ENCODE data around the gene SLC10A6.

SLC10A6 gene

GRCh38 chr4:86847571-86847970, 1.6 kb downstream of the SLC10A6 start:
- no peak for DNase-seq (ENCODE audit: low spot score)

GRCh38 chr4:86846921-86847320, 2.3 kb downstream of the SLC10A6 start:
- DNase-seq (ENCODE audit: low spot score), result no peak

GRCh38 chr4:86845593-86845992, 3.6 kb downstream of the SLC10A6 start:
- DNase-seq (ENCODE audit: low spot score), result no peak

GRCh38 chr4:86841309-86841708, 7.9 kb downstream of the SLC10A6 start:
- DNase-seq (ENCODE audit: low spot score), result no peak

- DNase-seq (ENCODE audit: low spot score), result no peak
Observed at GRCh38 chr4:86840858-86841257, 8.3 kb downstream of the SLC10A6 start.

GRCh38 chr4:86837691-86838503, 11.3 kb downstream of the SLC10A6 start:
- DNase-seq (ENCODE audit: low spot score), result no peak

GRCh38 chr4:86835677-86836076, 13.5 kb downstream of the SLC10A6 start:
- no peak for DNase-seq (ENCODE audit: low spot score)

GRCh38 chr4:86834901-86835300, 14.3 kb downstream of the SLC10A6 start:
- no peak for DNase-seq (ENCODE audit: low spot score)

GRCh38 chr4:86833615-86834014, 15.6 kb downstream of the SLC10A6 start:
- DNase-seq (ENCODE audit: low spot score), result no peak

GRCh38 chr4:86831262-86832130, 17.7 kb downstream of the SLC10A6 start:
- peak; percentile 73 for DNase-seq (ENCODE audit: low spot score)

GRCh38 chr4:86825511-86825910, 23.7 kb downstream of the SLC10A6 start:
- DNase-seq (ENCODE audit: low spot score), result no peak

- no peak for DNase-seq (ENCODE audit: low spot score)
Observed at GRCh38 chr4:86822136-86822535, 27.0 kb downstream of the SLC10A6 start.

- DNase-seq (ENCODE audit: low spot score), result no peak
Observed at GRCh38 chr4:86821151-86821550, 28.0 kb downstream of the SLC10A6 start.

GRCh38 chr4:86819561-86819960, 29.6 kb downstream of the SLC10A6 start:
- no peak for DNase-seq (ENCODE audit: low spot score)

GRCh38 chr4:86818841-86819240, 30.3 kb downstream of the SLC10A6 start:
- DNase-seq (ENCODE audit: low spot score), result no peak

GRCh38 chr4:86818211-86818610, 31.0 kb downstream of the SLC10A6 start:
- DNase-seq (ENCODE audit: low spot score), result no peak

GRCh38 chr4:86816501-86817273, 32.5 kb downstream of the SLC10A6 start:
- DNase-seq (ENCODE audit: low spot score), result no peak

- no peak for DNase-seq (ENCODE audit: low spot score)
Observed at GRCh38 chr4:86815653-86816052, 33.5 kb downstream of the SLC10A6 start.

GRCh38 chr4:86810847-86811246, 38.3 kb downstream of the SLC10A6 start:
- DNase-seq (ENCODE audit: low spot score), result no peak

- no peak for DNase-seq (ENCODE audit: low spot score)
Observed at GRCh38 chr4:86809809-86810208, 39.4 kb downstream of the SLC10A6 start.

GRCh38 chr4:86791126-86791525, 58.1 kb downstream of the SLC10A6 start:
- DNase-seq (ENCODE audit: low spot score), result no peak

GRCh38 chr4:86788826-86789225, 60.4 kb downstream of the SLC10A6 start:
- no peak for DNase-seq (ENCODE audit: low spot score)

All from LoVo (cell line).